ENCODE measurements around the gene FGF14.

Gene FGF14

DNA sequence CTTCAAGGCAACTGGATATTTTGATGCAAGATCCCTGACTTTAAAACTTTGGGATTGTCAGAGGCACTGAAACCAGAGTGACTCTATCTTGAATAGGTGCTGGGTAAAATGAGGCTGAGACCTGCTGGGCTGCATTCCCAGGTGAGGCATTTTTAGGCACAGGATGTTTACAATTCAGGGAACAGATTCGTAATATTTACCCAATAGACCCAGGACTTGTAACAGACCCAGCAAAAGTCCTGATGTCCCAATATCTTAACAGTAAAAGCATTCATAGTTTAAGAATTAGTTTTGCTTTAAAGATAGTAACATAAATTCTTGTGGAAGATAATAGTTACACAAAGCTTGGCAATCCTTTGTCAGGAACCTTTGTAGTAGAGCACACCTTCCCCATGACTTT is 166.2 kb downstream of the FGF14 start:
- H3K4me2 ChIP-seq (ENCODE audit: low read depth, low read length, poor library complexity, severe bottlenecking), result no peak overlapping the region
- H3F3A ChIP-seq (ENCODE audit: insufficient read depth), result no peaks in the 10 kb centered on the region
- H3K4me3 ChIP-seq (ENCODE audit: insufficient read depth, low read length, poor library complexity, severe bottlenecking), result no peak overlapping the region
- no peaks in the 10 kb centered on the region for H3K36me3 ChIP-seq (ENCODE audit: low read length)
- TF ChIP-seq, protein P1, sequence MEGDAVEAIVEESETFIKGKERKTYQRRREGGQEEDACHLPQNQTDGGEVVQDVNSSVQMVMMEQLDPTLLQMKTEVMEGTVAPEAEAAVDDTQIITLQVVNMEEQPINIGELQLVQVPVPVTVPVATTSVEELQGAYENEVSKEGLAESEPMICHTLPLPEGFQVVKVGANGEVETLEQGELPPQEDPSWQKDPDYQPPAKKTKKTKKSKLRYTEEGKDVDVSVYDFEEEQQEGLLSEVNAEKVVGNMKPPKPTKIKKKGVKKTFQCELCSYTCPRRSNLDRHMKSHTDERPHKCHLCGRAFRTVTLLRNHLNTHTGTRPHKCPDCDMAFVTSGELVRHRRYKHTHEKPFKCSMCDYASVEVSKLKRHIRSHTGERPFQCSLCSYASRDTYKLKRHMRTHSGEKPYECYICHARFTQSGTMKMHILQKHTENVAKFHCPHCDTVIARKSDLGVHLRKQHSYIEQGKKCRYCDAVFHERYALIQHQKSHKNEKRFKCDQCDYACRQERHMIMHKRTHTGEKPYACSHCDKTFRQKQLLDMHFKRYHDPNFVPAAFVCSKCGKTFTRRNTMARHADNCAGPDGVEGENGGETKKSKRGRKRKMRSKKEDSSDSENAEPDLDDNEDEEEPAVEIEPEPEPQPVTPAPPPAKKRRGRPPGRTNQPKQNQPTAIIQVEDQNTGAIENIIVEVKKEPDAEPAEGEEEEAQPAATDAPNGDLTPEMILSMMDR (IDR thresholded peaks at IDR 0.05; ENCODE audit: insufficient read depth, low read length, poor library complexity, severe bottlenecking), result no peak
- no peak for TF ChIP-seq EZH2phosphoT487 (conservative IDR thresholded peaks at IDR 0.05; ENCODE audit: low read length)
- H3K79me2 ChIP-seq (ENCODE audit: insufficient read depth, low read length), result no peaks in the 10 kb centered on the region
- H3K27ac ChIP-seq (ENCODE audit: low read depth, low read length), result no peak overlapping the region
- no peaks in the 10 kb centered on the region for H3K27me3 ChIP-seq (ENCODE audit: low read length)
- H3K9me3 ChIP-seq (ENCODE audit: insufficient read depth, low read length), result no peaks in the 10 kb centered on the region
- H3K9me2 ChIP-seq (replicated peaks; ENCODE audit: insufficient read depth, low read length), result no peaks in the 10 kb centered on the region
- no peak overlapping the region for H2AFZ ChIP-seq (ENCODE audit: low read depth, low read length, severe bottlenecking)
- 0 out of 2 replicates have a peak, but pooled peaks cover 2% of the 10 kb centered on the region for H4K20me1 ChIP-seq (ENCODE audit: low read depth, low read length)
- H3K9ac ChIP-seq (ENCODE audit: low read length), result no peak overlapping the region

DNA sequence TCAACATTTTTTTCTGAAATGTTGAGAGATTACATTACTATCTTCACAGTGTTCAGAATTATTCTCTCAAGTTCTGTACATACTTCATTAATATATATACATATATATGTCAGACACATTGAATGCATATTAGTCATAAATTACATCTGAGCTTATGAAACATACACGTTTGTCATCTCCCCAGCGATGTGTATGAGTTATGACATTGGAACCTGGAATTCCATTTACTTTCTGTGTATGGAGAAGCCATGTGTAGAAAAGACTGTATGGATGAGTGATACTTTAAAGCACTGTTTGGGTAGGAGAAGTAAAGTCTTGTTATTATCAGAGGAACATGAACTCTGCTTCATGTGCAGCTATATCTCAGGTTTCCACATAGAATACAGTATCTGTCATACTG is 167.2 kb downstream of the FGF14 start:
- Histone ChIP-seq H3K9ac (ENCODE audit: low read length) (no peak overlapping the region), H3K9me3 (ENCODE audit: insufficient read depth, low read length) (no peaks in the 10 kb centered on the region), H4K20me1 (ENCODE audit: low read depth, low read length) (0 out of 2 replicates have a peak, but pooled peaks cover 2% of the 10 kb centered on the region), H3K36me3 (ENCODE audit: low read length) (no peaks in the 10 kb centered on the region), H2AFZ (ENCODE audit: low read depth, low read length, severe bottlenecking) (no peak overlapping the region), H3K4me2 (ENCODE audit: low read depth, low read length, poor library complexity, severe bottlenecking) (no peak overlapping the region), H3F3A (ENCODE audit: insufficient read depth) (no peaks in the 10 kb centered on the region), H3K4me3 (ENCODE audit: insufficient read depth, low read length, poor library complexity, severe bottlenecking) (no peak overlapping the region), H3K27me3 (ENCODE audit: low read length) (no peaks in the 10 kb centered on the region), H3K9me2 (replicated peaks; ENCODE audit: insufficient read depth, low read length) (no peaks in the 10 kb centered on the region), H3K79me2 (ENCODE audit: insufficient read depth, low read length) (no peaks in the 10 kb centered on the region), H3K27ac (ENCODE audit: low read depth, low read length) (no peak overlapping the region)
- TF ChIP-seq EZH2phosphoT487 (conservative IDR thresholded peaks at IDR 0.05; ENCODE audit: low read length), result no peak

- no peaks in the 10 kb centered on the region for H3K9me2 ChIP-seq (replicated peaks; ENCODE audit: insufficient read depth, low read length)
Measured at GRCh38 chr13:102233566-102234208, 168.2 kb downstream of the FGF14 start.

GRCh38 chr13:102231479-102231878 is 170.4 kb downstream of the FGF14 start:
- 0 out of 2 replicates have a peak, but pooled peaks cover 2% of the 10 kb centered on the region for H4K20me1 ChIP-seq (ENCODE audit: low read depth, low read length)
- H3K36me3 ChIP-seq (ENCODE audit: low read length), result no peaks in the 10 kb centered on the region
- no peaks in the 10 kb centered on the region for H3K27me3 ChIP-seq (ENCODE audit: low read length)
- H3K4me3 ChIP-seq (ENCODE audit: insufficient read depth, low read length, poor library complexity, severe bottlenecking), result no peak overlapping the region
- no peak overlapping the region for H2AFZ ChIP-seq (ENCODE audit: low read depth, low read length, severe bottlenecking)
- TF ChIP-seq, protein P1 (IDR thresholded peaks at IDR 0.05; ENCODE audit: insufficient read depth, low read length, poor library complexity, severe bottlenecking), result no peak
- no peak for TF ChIP-seq EZH2phosphoT487 (conservative IDR thresholded peaks at IDR 0.05; ENCODE audit: low read length)
- H3K4me2 ChIP-seq (ENCODE audit: low read depth, low read length, poor library complexity, severe bottlenecking), result no peak overlapping the region
- no peak overlapping the region for H3K27ac ChIP-seq (ENCODE audit: low read depth, low read length)
- H3K9ac ChIP-seq (ENCODE audit: low read length), result no peak overlapping the region
- H3F3A ChIP-seq (ENCODE audit: insufficient read depth), result no peaks in the 10 kb centered on the region
- H3K9me2 ChIP-seq (replicated peaks; ENCODE audit: insufficient read depth, low read length), result no peaks in the 10 kb centered on the region
- no peaks in the 10 kb centered on the region for H3K79me2 ChIP-seq (ENCODE audit: insufficient read depth, low read length)
- H3K9me3 ChIP-seq (ENCODE audit: insufficient read depth, low read length), result no peaks in the 10 kb centered on the region

More at GRCh38 chr13:102233566-102234208, 168.2 kb downstream of the FGF14 start:
- H4K20me1 ChIP-seq (ENCODE audit: low read depth, low read length), result 0 out of 2 replicates have a peak, but pooled peaks cover 2% of the 10 kb centered on the region
- H3K4me3 ChIP-seq (ENCODE audit: insufficient read depth, low read length, poor library complexity, severe bottlenecking), result no peak overlapping the region
- H3K27me3 ChIP-seq (ENCODE audit: low read length), result no peaks in the 10 kb centered on the region
- no peak overlapping the region for H3K4me2 ChIP-seq (ENCODE audit: low read depth, low read length, poor library complexity, severe bottlenecking)
- TF ChIP-seq EZH2phosphoT487 (conservative IDR thresholded peaks at IDR 0.05; ENCODE audit: low read length), result no peak
- TF ChIP-seq, protein P1 (IDR thresholded peaks at IDR 0.05; ENCODE audit: insufficient read depth, low read length, poor library complexity, severe bottlenecking), result no peak
- H3K9me3 ChIP-seq (ENCODE audit: insufficient read depth, low read length), result no peaks in the 10 kb centered on the region
- no peaks in the 10 kb centered on the region for H3F3A ChIP-seq (ENCODE audit: insufficient read depth)
- H3K27ac ChIP-seq (ENCODE audit: low read depth, low read length), result no peak overlapping the region
- no peaks in the 10 kb centered on the region for H3K79me2 ChIP-seq (ENCODE audit: insufficient read depth, low read length)
- no peak overlapping the region for H3K9ac ChIP-seq (ENCODE audit: low read length)
- H2AFZ ChIP-seq (ENCODE audit: low read depth, low read length, severe bottlenecking), result no peak overlapping the region
- no peaks in the 10 kb centered on the region for H3K36me3 ChIP-seq (ENCODE audit: low read length)
